Measurements from ENCODE around the gene ZNF891. TPM values are rescaled to one million over a fixed set of nuclear protein-coding genes. Genes with fewer than 3 reads are reported as not detected.

Gene ZNF891
- total and polyA plus RNA-seq, 7 experiments from 2014 or later: 0.56 to 7.9 (median 4.0) TPM

GRCh38 chr12:133107121-133107520, 23.0 kb downstream of the ZNF891 start:
- H3K36me3 ChIP-seq (ENCODE audit: control insufficient read depth in 2 of 3, insufficient read depth in 3 of 3, low read length in 3 of 3): peaks cover 18 to 53% (median 21%) of the 10 kb centered on the region in 3 experiments
- ChIA-PET CTCF (no interaction called here), POLR2A (interaction anchor here (1.2 kb wide), 1 partner anchor 94 kb away, joined by 3 read pairs; no protein-coding TSS in a partner anchor)
- Mint-ChIP-seq H3K36me3 (peaks cover 28 to 75% (median 68%) of the 10 kb centered on the region in 5 donors), H3K4me3 (no peak overlapping the region), H3K27ac (no peak overlapping the region), H3K9me3 (peaks cover 4 to 100% (median 83%) of the 10 kb centered on the region in 11 donors), H3K4me1 (no peaks in the 10 kb centered on the region), H3K27me3 (no peaks in the 10 kb centered on the region)
- H3K9me3 ChIP-seq (ENCODE audit: control insufficient read depth in 2 of 3, low read length in 3 of 3): peaks cover 48 to 93% (median 55%) of the 10 kb centered on the region in 3 experiments
- no peak for ATAC-seq
- intact Hi-C loops (cut with micrococcal nuclease): no loop called here
- no peak overlapping the region for H3K4me3 ChIP-seq (ENCODE audit: low read length)
- H3K27me3 ChIP-seq (ENCODE audit: control insufficient read depth in 2 of 2, insufficient read depth in 2 of 2, low read length in 2 of 2): no peaks in the 10 kb centered on the region
- no peaks in the 10 kb centered on the region for H3K4me1 ChIP-seq (ENCODE audit: control insufficient read depth in 2 of 2, insufficient read depth in 2 of 2, low read length in 2 of 2)
- no peak for DNase-seq
- no peak overlapping the region for H3K27ac ChIP-seq (ENCODE audit: low read depth, low read length)

- ATAC-seq (no peak), DNase-seq (no peak)
- no peak overlapping the region for H3K4me3 ChIP-seq (ENCODE audit: low read length)
- Mint-ChIP-seq H3K4me3 (no peak overlapping the region), H3K9me3 (peaks cover 7 to 100% (median 86%) of the 10 kb centered on the region in 11 donors), H3K36me3 (peaks cover 31 to 81% (median 74%) of the 10 kb centered on the region in 5 donors), H3K27me3 (no peaks in the 10 kb centered on the region), H3K4me1 (no peaks in the 10 kb centered on the region), H3K27ac (no peak overlapping the region)
- ChIA-PET CTCF (no interaction called here), POLR2A (interaction anchor here (1.2 kb wide), 1 partner anchor 94 kb away, joined by 3 read pairs; no protein-coding TSS in a partner anchor)
- no peaks in the 10 kb centered on the region for H3K27me3 ChIP-seq (ENCODE audit: control insufficient read depth in 2 of 2, insufficient read depth in 2 of 2, low read length in 2 of 2)
- no peak overlapping the region for H3K27ac ChIP-seq (ENCODE audit: low read depth, low read length)
- intact Hi-C loops (cut with micrococcal nuclease): no loop called here
- peaks cover 26 to 62% (median 26%) of the 10 kb centered on the region in 3 experiments for H3K36me3 ChIP-seq (ENCODE audit: control insufficient read depth in 2 of 3, insufficient read depth in 3 of 3, low read length in 3 of 3)
- peaks cover 54 to 96% (median 58%) of the 10 kb centered on the region in 3 experiments for H3K9me3 ChIP-seq (ENCODE audit: control insufficient read depth in 2 of 3, low read length in 3 of 3)
- H3K4me1 ChIP-seq (ENCODE audit: control insufficient read depth in 2 of 2, insufficient read depth in 2 of 2, low read length in 2 of 2): no peaks in the 10 kb centered on the region
Observed at GRCh38 chr12:133106253-133106652, 23.8 kb downstream of the ZNF891 start.

GRCh38 chr12:133105620-133106019, 24.5 kb downstream of the ZNF891 start:
- peak overlapping the region; percentile 6 for H3K4me3 ChIP-seq (ENCODE audit: low read length)
- CTCF ChIA-PET: no interaction called here
- peaks cover 8 to 100% (median 87%) of the 10 kb centered on the region in 11 donors for H3K9me3 Mint-ChIP-seq

GRCh38 chr12:133083345-133083744, 46.7 kb downstream of the ZNF891 start:
- peak overlapping the region in 1 of 10 donors; percentile 16 for H3K4me3 Mint-ChIP-seq
- no peak for ATAC-seq

More at GRCh38 chr12:133105620-133106019, 24.5 kb downstream of the ZNF891 start:
- DNase-seq: no peak
- Histone ChIP-seq H3K27ac (ENCODE audit: low read depth, low read length) (no peak overlapping the region), H3K9me3 (ENCODE audit: control insufficient read depth in 2 of 3, low read length in 3 of 3) (peaks cover 54 to 96% (median 60%) of the 10 kb centered on the region in 3 experiments), H3K36me3 (ENCODE audit: control insufficient read depth in 2 of 3, insufficient read depth in 3 of 3, low read length in 3 of 3) (peaks cover 26 to 68% (median 30%) of the 10 kb centered on the region in 3 experiments), H3K27me3 (ENCODE audit: control insufficient read depth in 2 of 2, insufficient read depth in 2 of 2, low read length in 2 of 2) (no peaks in the 10 kb centered on the region), H3K4me1 (ENCODE audit: control insufficient read depth in 2 of 2, insufficient read depth in 2 of 2, low read length in 2 of 2) (no peaks in the 10 kb centered on the region)
- H3K27me3 Mint-ChIP-seq: no peaks in the 10 kb centered on the region
- intact Hi-C loops (cut with micrococcal nuclease): no loop called here
- no peak for ATAC-seq
- POLR2A ChIA-PET: interaction anchor here (1.2 kb wide), 1 partner anchor 95 kb away, joined by 3 read pairs; no protein-coding TSS in a partner anchor
- H3K4me3 Mint-ChIP-seq: peak overlapping the region in 1 of 10 donors; percentile 9
- H3K36me3 Mint-ChIP-seq: peaks cover 36 to 87% (median 79%) of the 10 kb centered on the region in 5 donors
- peaks cover 0 to under 1% (median 0%) of the 10 kb centered on the region in 7 donors for H3K4me1 Mint-ChIP-seq
- H3K27ac Mint-ChIP-seq: no peak overlapping the region

GRCh38 chr12:133081159-133081780, 48.8 kb downstream of the ZNF891 start:
- Mint-ChIP-seq H3K27me3 (no peaks in the 10 kb centered on the region), H3K36me3 (peaks cover 28 to 70% (median 52%) of the 10 kb centered on the region in 5 donors), H3K4me3 (no peak overlapping the region), H3K9me3 (peaks cover 14 to 76% (median 41%) of the 10 kb centered on the region in 11 donors), H3K4me1 (peaks cover 0 to 22% (median 10%) of the 10 kb centered on the region in 7 donors), H3K27ac (peak overlapping the region in 1 of 9 donors; percentile 41)
- CTCF ChIA-PET: interaction anchor here (0.7 to 1.5 kb wide), 2 partner anchors 100 kb away, joined by 3 to 4 read pairs; partner anchors contain the start of gene ZNF268
- Histone ChIP-seq H3K4me3 (ENCODE audit: low read length) (peak overlapping the region; percentile 94), H3K36me3 (ENCODE audit: control insufficient read depth in 2 of 3, insufficient read depth in 3 of 3, low read length in 3 of 3) (peaks cover 11 to 48% (median 27%) of the 10 kb centered on the region in 3 experiments), H3K4me1 (ENCODE audit: control insufficient read depth in 2 of 2, insufficient read depth in 2 of 2, low read length in 2 of 2) (peaks cover 7 to 11% of the 10 kb centered on the region in 2 donors), H3K27me3 (ENCODE audit: control insufficient read depth in 2 of 2, insufficient read depth in 2 of 2, low read length in 2 of 2) (no peaks in the 10 kb centered on the region), H3K9me3 (ENCODE audit: control insufficient read depth in 2 of 3, low read length in 3 of 3) (peaks cover 6 to 75% (median 35%) of the 10 kb centered on the region in 3 experiments), H3K27ac (ENCODE audit: low read depth, low read length) (peak overlapping the region; percentile 100)
- DNase-seq (peak in 1 of 9 donors; percentile 9), ATAC-seq (peak; percentile 47)
- POLR2A ChIA-PET: interaction anchor here (1.3 to 3.1 kb wide), 3 partner anchors 49 to 100 kb away, joined by 7 to 26 read pairs (median 23); partner anchors contain the start of genes ZNF10, ZNF26, ZNF268 and ZNF891
- intact Hi-C loops (cut with micrococcal nuclease): no loop called here

More at GRCh38 chr12:133083345-133083744, 46.7 kb downstream of the ZNF891 start:
- Mint-ChIP-seq H3K4me1 (peaks cover 0 to 24% (median 10%) of the 10 kb centered on the region in 7 donors), H3K27me3 (no peaks in the 10 kb centered on the region), H3K27ac (no peak overlapping the region), H3K9me3 (peaks cover 4 to 76% (median 38%) of the 10 kb centered on the region in 11 donors), H3K36me3 (peaks cover 32 to 72% (median 66%) of the 10 kb centered on the region in 5 donors)
- DNase-seq: no peak
- ChIA-PET CTCF (no interaction called here), POLR2A (interaction anchor here (0.7 kb wide), 1 partner anchor 174 kb away, joined by 3 read pairs; no protein-coding TSS in a partner anchor)
- H3K9me3 ChIP-seq (ENCODE audit: control insufficient read depth in 2 of 3, low read length in 3 of 3): peaks cover 6 to 75% (median 30%) of the 10 kb centered on the region in 3 experiments
- intact Hi-C loops (cut with micrococcal nuclease): no loop called here
- H3K27me3 ChIP-seq (ENCODE audit: control insufficient read depth in 2 of 2, insufficient read depth in 2 of 2, low read length in 2 of 2): no peaks in the 10 kb centered on the region
- no peak overlapping the region for H3K27ac ChIP-seq (ENCODE audit: low read depth, low read length)
- H3K4me1 ChIP-seq (ENCODE audit: control insufficient read depth in 2 of 2, insufficient read depth in 2 of 2, low read length in 2 of 2): peaks cover 7 to 11% of the 10 kb centered on the region in 2 donors
- no peak overlapping the region for H3K4me3 ChIP-seq (ENCODE audit: low read length)
- H3K36me3 ChIP-seq (ENCODE audit: control insufficient read depth in 2 of 3, insufficient read depth in 3 of 3, low read length in 3 of 3): peaks cover 11 to 69% (median 37%) of the 10 kb centered on the region in 3 experiments

GRCh38 chr12:133080368-133081158, 49.5 kb downstream of the ZNF891 start, which contains the start of gene ZNF140:
Gene ZNF140, plus strand, starts transcription at chr12:133080923. Its CDS starts 398 bp downstream, at chr12:133081321.
- Histone ChIP-seq H3K27ac (ENCODE audit: low read depth, low read length) (peak within 1 kb of the TSS; percentile 100), H3K36me3 (ENCODE audit: control insufficient read depth in 2 of 3, insufficient read depth in 3 of 3, low read length in 3 of 3) (peaks cover 11 to 41% (median 19%) of the 10 kb centered on the region in 3 experiments), H3K27me3 (ENCODE audit: control insufficient read depth in 2 of 2, insufficient read depth in 2 of 2, low read length in 2 of 2) (no peaks in the 10 kb centered on the region), H3K4me1 (ENCODE audit: control insufficient read depth in 2 of 2, insufficient read depth in 2 of 2, low read length in 2 of 2) (peaks cover 7 to 11% of the 10 kb centered on the region in 2 donors), H3K4me3 (ENCODE audit: low read length) (peak within 1 kb of the TSS; percentile 94), H3K9me3 (ENCODE audit: control insufficient read depth in 2 of 3, low read length in 3 of 3) (peaks cover 6 to 76% (median 35%) of the 10 kb centered on the region in 3 experiments)
- H3K36me3 Mint-ChIP-seq: peaks cover 28 to 64% (median 45%) of the 10 kb centered on the region in 5 donors
- H3K27ac Mint-ChIP-seq: peak within 1 kb of the TSS in 1 of 9 donors; percentile 41
- ChIA-PET POLR2A (interaction anchor here (0.6 to 3.1 kb wide), 9 partner anchors 35 to 193 kb away, joined by 3 to 26 read pairs (median 6); partner anchors contain the start of genes CHFR, ZNF10, ZNF26 and ZNF268), CTCF (interaction anchor here (0.6 to 1.5 kb wide), 4 partner anchors 18 to 249 kb away, joined by 3 to 5 read pairs (median 4); partner anchors contain the start of gene ZNF268)
- H3K9me3 Mint-ChIP-seq: peaks cover 14 to 74% (median 41%) of the 10 kb centered on the region in 11 donors
- peaks cover 0 to 22% (median 10%) of the 10 kb centered on the region in 7 donors for H3K4me1 Mint-ChIP-seq
- peak; percentile 77 for ATAC-seq
- H3K27me3 Mint-ChIP-seq: no peaks in the 10 kb centered on the region
- DNase-seq: peak; percentile 91 to 97 (median 96)
- intact Hi-C loops (cut with micrococcal nuclease): loop anchor here (1.0 kb wide), 11 partner anchors 43 to 370 kb away; partner anchors contain the start of genes CHFR (in 2 of the 2), ZNF10 (in 2 of the 2), ZNF26 (in 2 of the 2) and ZNF268 (in 2 of the 2)
- no peak within 1 kb of the TSS for H3K4me3 Mint-ChIP-seq
